IMR-90 (cell line): Measurements from ENCODE around the gene ACY1.

Experiments
- ELK1 ChIP-seq: fragments of 150-350 bp; IDR thresholded peaks from 2 replicates; pipeline ENCODE4 v1.6.1; 2016; ENCODE audit warnings: low read depth, mild to moderate bottlenecking, low read length, moderate library complexity, borderline replicate concordance
- POLR2A ChIP-seq: IDR thresholded peaks from 2 replicates; pipeline ENCODE4 v1.6.1; 2012; ENCODE audit warnings: mild to moderate bottlenecking, low read depth, low read length
- RAD21 ChIP-seq: IDR thresholded peaks from 2 replicates; pipeline ENCODE4 v1.6.1; 2012; ENCODE audit warnings: low read length, improper control_type of control experiment
- RFX5 ChIP-seq: IDR thresholded peaks from 2 replicates; pipeline ENCODE4 v1.8.0; 2012; ENCODE audit warnings: low read depth, mild to moderate bottlenecking, low read length, moderate library complexity
- TF ChIP-seq, protein P1 (sequence below): conservative IDR thresholded peaks from 2 replicates; pipeline ENCODE4 v1.5.1; 2012; ENCODE audit warnings: mild to moderate bottlenecking, low read depth, low read length, improper control_type of control experiment

GRCh38 chr3:51984269-51984647, 923 bp downstream of the ACY1 start:
- TF ChIP-seq, protein P1, sequence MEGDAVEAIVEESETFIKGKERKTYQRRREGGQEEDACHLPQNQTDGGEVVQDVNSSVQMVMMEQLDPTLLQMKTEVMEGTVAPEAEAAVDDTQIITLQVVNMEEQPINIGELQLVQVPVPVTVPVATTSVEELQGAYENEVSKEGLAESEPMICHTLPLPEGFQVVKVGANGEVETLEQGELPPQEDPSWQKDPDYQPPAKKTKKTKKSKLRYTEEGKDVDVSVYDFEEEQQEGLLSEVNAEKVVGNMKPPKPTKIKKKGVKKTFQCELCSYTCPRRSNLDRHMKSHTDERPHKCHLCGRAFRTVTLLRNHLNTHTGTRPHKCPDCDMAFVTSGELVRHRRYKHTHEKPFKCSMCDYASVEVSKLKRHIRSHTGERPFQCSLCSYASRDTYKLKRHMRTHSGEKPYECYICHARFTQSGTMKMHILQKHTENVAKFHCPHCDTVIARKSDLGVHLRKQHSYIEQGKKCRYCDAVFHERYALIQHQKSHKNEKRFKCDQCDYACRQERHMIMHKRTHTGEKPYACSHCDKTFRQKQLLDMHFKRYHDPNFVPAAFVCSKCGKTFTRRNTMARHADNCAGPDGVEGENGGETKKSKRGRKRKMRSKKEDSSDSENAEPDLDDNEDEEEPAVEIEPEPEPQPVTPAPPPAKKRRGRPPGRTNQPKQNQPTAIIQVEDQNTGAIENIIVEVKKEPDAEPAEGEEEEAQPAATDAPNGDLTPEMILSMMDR: no peak
- TF ChIP-seq RAD21 (no peak), RFX5 (no peak), POLR2A (no peak), ELK1 (no peak)
